ENCODE results near the gene TEX261.

Gene TEX261

GRCh38 chr2:71004857-71005256 is 10.2 kb upstream of the TEX261 start:
- TF ChIP-seq CTCF (IDR thresholded peaks at IDR 0.05; ENCODE audit: low read depth, low read length), result no peak
- Histone ChIP-seq H3K27me3 (no peaks in the 10 kb centered on the region), H3K4me3 (ENCODE audit: low read depth, low read length) (no peak overlapping the region), H3K36me3 (no peaks in the 10 kb centered on the region), H3K9me3 (no peaks in the 10 kb centered on the region), H3K4me1 (no peaks in the 10 kb centered on the region)
- DNase-seq, result no peak

- no peak overlapping the region for H3K4me3 ChIP-seq (ENCODE audit: low read depth, low read length)
- no peaks in the 10 kb centered on the region for H3K36me3 ChIP-seq
- DNase-seq, result no peak
- no peak for TF ChIP-seq CTCF (IDR thresholded peaks at IDR 0.05; ENCODE audit: low read depth, low read length)
- H3K27me3 ChIP-seq, result no peaks in the 10 kb centered on the region
- H3K9me3 ChIP-seq, result no peaks in the 10 kb centered on the region
- H3K4me1 ChIP-seq, result no peaks in the 10 kb centered on the region
These were observed 9.5 kb upstream of the TEX261 start for GRCh38 chr2:71003966-71004755.

- no peaks in the 10 kb centered on the region for H3K9me3 ChIP-seq
- DNase-seq, result no peak
- no peaks in the 10 kb centered on the region for H3K36me3 ChIP-seq
- no peak overlapping the region for H3K4me3 ChIP-seq (ENCODE audit: low read depth, low read length)
- H3K27me3 ChIP-seq, result no peaks in the 10 kb centered on the region
- no peak for TF ChIP-seq CTCF (IDR thresholded peaks at IDR 0.05; ENCODE audit: low read depth, low read length)
- H3K4me1 ChIP-seq, result no peaks in the 10 kb centered on the region
These were observed 8.7 kb upstream of the TEX261 start for GRCh38 chr2:71003396-71003795.

GRCh38 chr2:71001981-71002570 is 7.4 kb upstream of the TEX261 start:
- TF ChIP-seq CTCF (IDR thresholded peaks at IDR 0.05; ENCODE audit: low read depth, low read length), result no peak
- DNase-seq, result peak; percentile 36
- no peaks in the 10 kb centered on the region for H3K36me3 ChIP-seq
- H3K4me3 ChIP-seq (ENCODE audit: low read depth, low read length), result no peak overlapping the region
- no peaks in the 10 kb centered on the region for H3K9me3 ChIP-seq
- H3K4me1 ChIP-seq, result no peaks in the 10 kb centered on the region
- H3K27me3 ChIP-seq, result no peaks in the 10 kb centered on the region

GRCh38 chr2:71001592-71001927 is 6.9 kb upstream of the TEX261 start:
- no peak for DNase-seq
- Histone ChIP-seq H3K4me3 (ENCODE audit: low read depth, low read length) (no peak overlapping the region), H3K9me3 (no peaks in the 10 kb centered on the region), H3K36me3 (no peaks in the 10 kb centered on the region), H3K27me3 (no peaks in the 10 kb centered on the region), H3K4me1 (no peaks in the 10 kb centered on the region)
- no peak for TF ChIP-seq CTCF (IDR thresholded peaks at IDR 0.05; ENCODE audit: low read depth, low read length)
